Mesothelial cell of epicardium (in vitro differentiated cells): Measurements from ENCODE around the gene ARHGAP23. TPM values are rescaled to one million over a fixed set of nuclear protein-coding genes. Genes with fewer than 3 reads are reported as not detected.

Source experiments
- DNase-seq, 2 experiments: peaks; one replicate each; pipeline ENCODE4 v3.0.0; 2021; ENCODE audit warnings: low spot score in 2 of 2; ENCODE audit not compliant: unreplicated experiment in 2 of 2
- H3K27ac Mint-ChIP-seq: 2 replicates; pipeline ENCODE4 v1.8.0; 2021; ENCODE audit warnings: mixed read lengths
- H3K27me3 Mint-ChIP-seq: 2 replicates; pipeline ENCODE4 v1.8.0; 2021; ENCODE audit warnings: low read depth, mixed read lengths
- H3K36me3 Mint-ChIP-seq: 2 replicates; pipeline ENCODE4 v1.8.0; 2021; ENCODE audit warnings: mixed read lengths
- H3K4me1 Mint-ChIP-seq: 2 replicates; pipeline ENCODE4 v1.8.0; 2021; ENCODE audit warnings: mixed read lengths
- H3K4me3 Mint-ChIP-seq: 2 replicates; pipeline ENCODE4 v1.8.0; 2021; ENCODE audit warnings: mild to moderate bottlenecking, moderate library complexity, mixed read lengths
- H3K9me3 Mint-ChIP-seq: 2 replicates; pipeline ENCODE4 v1.8.0; 2021; ENCODE audit warnings: mixed read lengths
- total RNA-seq: library from RNA; stranded (reverse); gene quantifications from 3 replicates; pipeline ENCODE4 v1.2.1, GENCODE V29; 2021
- TF ChIP-seq, protein P1 (sequence below): fragments of 200-600 bp; sonication (generic); IDR thresholded peaks from one replicate; pipeline ENCODE4 v1.5.0; 2021; ENCODE audit warnings: antibody characterized with exemption; ENCODE audit not compliant: unreplicated experiment

The ARHGAP23 gene
- total RNA-seq, 1 donor from 2014 or later = 89.1 TPM

DNA sequence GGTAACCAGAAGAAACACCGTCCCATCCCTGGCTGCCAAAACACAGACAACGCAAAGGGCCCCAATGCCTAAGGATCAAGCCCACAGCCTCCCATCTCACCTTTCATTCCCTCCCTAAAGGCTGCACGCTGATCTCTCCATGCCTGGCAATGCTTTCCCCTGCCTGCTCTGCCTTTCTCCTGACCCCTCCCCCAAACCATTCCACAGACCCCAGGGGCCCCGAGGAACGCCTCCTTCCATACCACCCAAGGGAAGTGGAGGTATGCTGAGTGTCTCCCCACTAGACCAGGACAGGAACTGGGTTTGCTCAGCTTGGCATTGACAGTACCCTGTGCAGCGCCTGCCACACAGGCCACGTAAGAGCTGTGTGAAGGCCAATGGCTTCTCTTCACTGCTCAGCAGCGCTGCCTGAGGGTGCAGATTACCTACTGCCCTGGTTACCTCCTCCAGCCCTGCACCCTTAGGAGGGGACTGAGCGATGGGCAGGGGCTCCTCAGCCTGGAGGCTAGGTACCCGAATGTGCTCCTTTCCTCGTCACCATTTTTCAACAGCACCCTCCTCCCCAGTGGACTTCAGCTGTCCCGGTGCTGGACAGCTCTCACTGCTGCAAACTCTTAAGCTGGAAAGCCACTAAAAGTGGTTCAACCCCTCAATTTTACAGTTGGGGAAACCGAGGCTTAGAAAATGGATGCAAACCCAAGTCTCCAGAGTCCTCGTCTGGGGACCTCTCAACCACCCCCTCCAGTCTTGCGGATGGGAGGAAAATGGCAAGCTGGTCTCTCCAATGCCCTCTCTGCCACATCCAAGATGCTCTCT, 132.4 kb downstream of the ARHGAP23 start:
- no peaks in the 10 kb centered on the region for H3K9me3 Mint-ChIP-seq
- H3K4me1 Mint-ChIP-seq = peaks cover 32% of the 10 kb centered on the region
- DNase-seq = no peak
- H3K36me3 Mint-ChIP-seq = no peaks in the 10 kb centered on the region
- TF ChIP-seq, protein P1, sequence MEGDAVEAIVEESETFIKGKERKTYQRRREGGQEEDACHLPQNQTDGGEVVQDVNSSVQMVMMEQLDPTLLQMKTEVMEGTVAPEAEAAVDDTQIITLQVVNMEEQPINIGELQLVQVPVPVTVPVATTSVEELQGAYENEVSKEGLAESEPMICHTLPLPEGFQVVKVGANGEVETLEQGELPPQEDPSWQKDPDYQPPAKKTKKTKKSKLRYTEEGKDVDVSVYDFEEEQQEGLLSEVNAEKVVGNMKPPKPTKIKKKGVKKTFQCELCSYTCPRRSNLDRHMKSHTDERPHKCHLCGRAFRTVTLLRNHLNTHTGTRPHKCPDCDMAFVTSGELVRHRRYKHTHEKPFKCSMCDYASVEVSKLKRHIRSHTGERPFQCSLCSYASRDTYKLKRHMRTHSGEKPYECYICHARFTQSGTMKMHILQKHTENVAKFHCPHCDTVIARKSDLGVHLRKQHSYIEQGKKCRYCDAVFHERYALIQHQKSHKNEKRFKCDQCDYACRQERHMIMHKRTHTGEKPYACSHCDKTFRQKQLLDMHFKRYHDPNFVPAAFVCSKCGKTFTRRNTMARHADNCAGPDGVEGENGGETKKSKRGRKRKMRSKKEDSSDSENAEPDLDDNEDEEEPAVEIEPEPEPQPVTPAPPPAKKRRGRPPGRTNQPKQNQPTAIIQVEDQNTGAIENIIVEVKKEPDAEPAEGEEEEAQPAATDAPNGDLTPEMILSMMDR = no peak
- peak overlapping the region; percentile 29 for H3K4me3 Mint-ChIP-seq
- H3K27ac Mint-ChIP-seq = no peak overlapping the region
- H3K27me3 Mint-ChIP-seq = peaks cover 69% of the 10 kb centered on the region

DNA sequence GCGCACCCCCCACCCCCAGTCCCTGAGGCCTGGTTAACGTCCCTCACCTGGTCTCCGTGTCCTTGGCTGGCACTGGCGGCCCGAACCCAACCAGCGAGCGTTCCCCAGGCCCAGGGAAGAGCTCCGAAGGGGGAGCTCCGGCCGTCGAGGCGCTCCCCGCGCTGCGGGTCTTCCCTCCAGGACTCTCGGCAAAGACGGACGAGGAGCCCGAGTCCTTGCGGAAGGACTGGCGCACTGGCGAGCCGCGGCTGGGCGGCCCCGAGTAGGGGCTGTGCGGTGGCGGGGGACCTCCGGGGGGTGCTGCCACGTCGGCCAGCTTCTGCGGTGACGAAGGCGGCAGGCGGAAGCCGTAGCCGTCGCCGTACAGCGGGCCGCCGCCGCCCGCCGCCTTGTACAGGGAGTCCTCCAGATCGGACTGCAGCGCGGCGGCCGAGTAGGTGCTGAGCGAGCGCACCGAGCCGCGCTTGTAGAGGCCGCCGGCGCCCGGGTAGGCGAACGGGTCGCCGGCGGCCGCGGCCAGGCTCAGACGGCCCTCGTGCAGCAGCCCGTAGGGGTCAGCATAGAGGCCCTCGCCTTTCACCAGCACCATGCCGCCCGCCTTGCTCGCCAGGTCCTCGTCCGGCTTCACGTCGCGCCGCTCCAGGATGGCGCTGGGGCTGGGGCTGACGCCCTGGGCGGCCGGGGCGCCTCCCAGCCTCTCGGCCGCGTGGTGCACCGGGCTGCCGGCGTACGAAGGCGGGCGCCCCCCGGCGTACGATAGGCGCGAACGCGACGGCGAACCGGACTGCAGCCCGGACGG, 133.4 kb downstream of the ARHGAP23 start:
- TF ChIP-seq, protein P1 = no peak
- DNase-seq = no peak
- H3K27ac Mint-ChIP-seq = no peak overlapping the region
- peaks cover 78% of the 10 kb centered on the region for H3K27me3 Mint-ChIP-seq
- H3K36me3 Mint-ChIP-seq = no peaks in the 10 kb centered on the region
- H3K9me3 Mint-ChIP-seq = no peaks in the 10 kb centered on the region
- no peak overlapping the region for H3K4me3 Mint-ChIP-seq
- peaks cover 32% of the 10 kb centered on the region for H3K4me1 Mint-ChIP-seq

Other genes with a start within 250 kb of the ARHGAP23 start
- not detected in 3 replicates for gene TBC1D3, start 235.9 kb upstream of the ARHGAP23 start, total RNA-seq
- gene MRPL45, start 131.3 kb upstream of the ARHGAP23 start, total RNA-seq = 39.9 to 42.9 TPM (median 41.9 TPM) in 3 replicates
- gene GPR179, start 84.5 kb upstream of the ARHGAP23 start, total RNA-seq = 0.22 to 0.77 TPM (median 0.25 TPM) in 3 replicates
- 31.6 to 33.6 TPM (median 32.9 TPM) in 3 replicates for gene SOCS7, start 76.6 kb upstream of the ARHGAP23 start, total RNA-seq
- 19.4 to 21.4 TPM (median 20.8 TPM) in 3 replicates for gene SRCIN1, start 177.5 kb downstream of the ARHGAP23 start, total RNA-seq
- gene EPOP, start 246.5 kb downstream of the ARHGAP23 start, total RNA-seq = 3.7 to 4.0 TPM (median 3.8 TPM) in 3 replicates